HepG2 (cell line): Measurements from ENCODE around the gene GNG7. TPM values are rescaled to one million over a fixed set of nuclear protein-coding genes. Genes with fewer than 3 reads are reported as not detected.

Experiments
- ATAC-seq: fragments of 200-7000 bp; cut with Tn5 transposase; 3 replicates; pipeline ENCODE4 v1.9.1; 2020; ENCODE audit warnings: mild to moderate bottlenecking, moderate library complexity
- BruUV-seq: library from RNA; stranded (reverse); fragments of 400-500 nt; replicated peaks from 2 replicates; lab custom pipeline; 2021; lab: Mats Ljungman, UMichigan
- CTCF ChIA-PET: fragments of 300-600 bp; formaldehyde crosslinking; extraction: SDS; loops from one replicate; lab custom pipeline; 2021; ENCODE audit warnings: low total read pairs, inconsistent platforms, low intra/inter-chr PET ratio; lab: Yijun Ruan, JAX
- POLR2A ChIA-PET: fragments of 350-600 bp; sonication (Branson Sonifier 250); formaldehyde crosslinking; loops from one replicate; lab custom pipeline; 2020; ENCODE audit warnings: antibody characterized with exemption, inconsistent platforms; lab: Yijun Ruan, JAX
- DNase-seq: peaks from one replicate; pipeline ENCODE4 v3.0.0-alpha.2; 2015; ENCODE audit warnings: low spot score
- FAIRE-seq: peaks from 3 replicates; lab custom pipeline; 2011; peaks lifted over from hg19 to GRCh38; lab: Jason Lieb, UNC
- H2AFZ ChIP-seq: one replicate; pipeline ENCODE4 v1.6.1; 2011; ENCODE audit warnings: low read length, inconsistent platforms
- H3K27ac ChIP-seq: fragments of 300-600 bp; 3 replicates; pipeline ENCODE4 v1.8.0; 2011; ENCODE audit warnings: mixed run types, mild to moderate bottlenecking, mixed read lengths, low read length, inconsistent platforms; ENCODE audit not compliant: insufficient read depth; ENCODE audit errors: extremely low read length
- H3K27me3 ChIP-seq, 2 experiments: fragments of 200-600 bp in 1 of 2; 2 replicates in 1 of 2; 3 replicates in 1 of 2; pipeline versions ENCODE4 v1.6.0 to v1.8.0; 2011; ENCODE audit warnings: low read length in 2 of 2, mild to moderate bottlenecking in 2 of 2, moderate library complexity in 2 of 2, inconsistent platforms in 1 of 2; ENCODE audit not compliant: insufficient read depth in 2 of 2, control insufficient read depth in 1 of 2
- H3K36me3 ChIP-seq, 2 experiments: fragments of 200-600 bp in 1 of 2; replicated peaks in 1 of 2; 2 replicates in 1 of 2; 3 replicates in 1 of 2; pipeline versions ENCODE4 v1.5.1 to v1.8.0; 2011; ENCODE audit warnings: low read length in 2 of 2, inconsistent platforms in 1 of 2; ENCODE audit not compliant: insufficient read depth in 2 of 2, control insufficient read depth in 1 of 2
- H3K4me1 ChIP-seq: 2 replicates; pipeline ENCODE4 v1.5.1; 2012; ENCODE audit warnings: low read length, inconsistent platforms; ENCODE audit not compliant: insufficient read depth
- H3K4me2 ChIP-seq: 2 replicates; pipeline ENCODE4 v1.6.0; 2011; ENCODE audit warnings: low read depth, low read length, inconsistent platforms
- H3K4me3 ChIP-seq, 3 experiments: fragments of 200-600 bp in 1 of 3; sonication (generic), shearing (Covaris generic) in 1 of 3; replicated peaks in 1 of 3; 2 replicates each; pipeline ENCODE4 v1.5.1; 2011 to 2016; ENCODE audit warnings: low read length in 3 of 3, inconsistent platforms in 2 of 3, low read depth in 2 of 3, mild to moderate bottlenecking in 2 of 3, control low read depth in 1 of 3, mixed read lengths in 1 of 3; ENCODE audit not compliant: insufficient read depth in 1 of 3
- H3K79me2 ChIP-seq: one replicate; pipeline ENCODE4 v1.6.1; 2011; ENCODE audit warnings: low read length, inconsistent platforms; ENCODE audit not compliant: insufficient read depth
- H3K9ac ChIP-seq: 2 replicates; pipeline ENCODE4 v1.6.0; 2011; ENCODE audit warnings: mild to moderate bottlenecking, low read depth, low read length, inconsistent platforms; ENCODE audit not compliant: insufficient read depth
- H3K9me3 ChIP-seq: 2 replicates; pipeline ENCODE4 v1.5.1; 2012; ENCODE audit warnings: mild to moderate bottlenecking, low read length
- H4K20me1 ChIP-seq: 2 replicates; pipeline ENCODE4 v1.6.0; 2011; ENCODE audit warnings: inconsistent platforms, mild to moderate bottlenecking, low read length, moderate library complexity; ENCODE audit not compliant: insufficient read depth
- DR1 ChIP-seq: sonication (generic); formaldehyde crosslinking; IDR thresholded peaks from 2 replicates; pipeline ENCODE4 v1.8.0; 2021; ENCODE audit warnings: mild to moderate bottlenecking, missing genetic modification reagents, inconsistent platforms
- EHMT2 ChIP-seq: fragments of 200-600 bp; sonication (generic); IDR thresholded peaks from 2 replicates; pipeline ENCODE4 v1.7.0; 2017; ENCODE audit warnings: antibody characterized with exemption, low read depth, low read length, borderline replicate concordance
- HIVEP1 ChIP-seq: sonication (generic); formaldehyde crosslinking; IDR thresholded peaks from 2 replicates; pipeline ENCODE4 v1.4.0; 2020; ENCODE audit warnings: mild to moderate bottlenecking, missing genetic modification reagents
- NRL ChIP-seq: sonication (generic); formaldehyde crosslinking; IDR thresholded peaks from 2 replicates; pipeline ENCODE4 v1.5.0; 2020; ENCODE audit warnings: missing genetic modification reagents, mild to moderate bottlenecking, moderate library complexity, borderline replicate concordance
- PAXIP1 ChIP-seq: sonication (generic); formaldehyde crosslinking; conservative IDR thresholded peaks from 2 replicates; pipeline ENCODE4 v1.4.0; 2020; ENCODE audit warnings: mild to moderate bottlenecking, missing genetic modification reagents, moderate library complexity
- SOX13 ChIP-seq, 3 experiments: fragments of 450-650 bp in 1 of 3; sonication (generic) in 1 of 3; formaldehyde crosslinking in 1 of 3; IDR thresholded peaks in 2 of 3; conservative IDR thresholded peaks in 1 of 3; 2 replicates each; pipeline versions ENCODE4 v1.5.0 to v1.6.1; 2016 to 2020; ENCODE audit warnings: antibody characterized with exemption in 1 of 3, mild to moderate bottlenecking in 1 of 3, missing compliant biosample characterization in 1 of 3, missing genetic modification reagents in 1 of 3, moderate library complexity in 1 of 3
- SP140L ChIP-seq: sonication (generic); formaldehyde crosslinking; IDR thresholded peaks from 2 replicates; pipeline ENCODE4 v1.4.0; 2020; ENCODE audit warnings: missing genetic modification reagents, borderline replicate concordance
- TARDBP ChIP-seq: sonication (generic); formaldehyde crosslinking; IDR thresholded peaks from 2 replicates; pipeline ENCODE4 v1.8.0; 2022; ENCODE audit warnings: mild to moderate bottlenecking, missing genetic modification reagents
- ZBTB25 ChIP-seq: IDR thresholded peaks from 2 replicates; pipeline ENCODE4 v1.6.1; 2018; ENCODE audit warnings: missing genetic modification reagents
- ZNF264 ChIP-seq: sonication (generic); formaldehyde crosslinking; IDR thresholded peaks from 2 replicates; pipeline ENCODE4 v1.4.0; 2020; ENCODE audit warnings: missing genetic modification reagents
- ZNF574 ChIP-seq: sonication (generic); formaldehyde crosslinking; IDR thresholded peaks from 2 replicates; pipeline ENCODE4 v1.4.0; 2020; ENCODE audit warnings: missing genetic modification reagents
- ZNF703 ChIP-seq: sonication (generic); formaldehyde crosslinking; IDR thresholded peaks from 2 replicates; pipeline ENCODE4 v1.5.1; 2020; ENCODE audit warnings: missing genetic modification reagents, mild to moderate bottlenecking, moderate library complexity, borderline replicate concordance
- ZNF713 ChIP-seq: sonication (generic); formaldehyde crosslinking; IDR thresholded peaks from 2 replicates; pipeline ENCODE4 v1.4.0; 2020; ENCODE audit warnings: mild to moderate bottlenecking, missing genetic modification reagents
- WGBS: methylation state at CpG from one replicate; pipeline ENCODE4 v1.1.6; 2017; ENCODE audit warnings: low lambda C conversion rate; 5-methylcytosine and 5-hydroxymethylcytosine counted together
- in situ Hi-C: cut with HindIII; loops from 2 replicates; pipeline ENCODE4 v1.10.0; 2017; ENCODE audit warnings: low pct_unique_long_range_greater_than_20kb; ENCODE audit not compliant: extremely low pct_ligation_motif_present
- intact Hi-C: fragments of 100-400 bp; cut with micrococcal nuclease; formaldehyde crosslinking; loops from one replicate; pipeline ENCODE4 v1.10.0; 2022; ENCODE audit not compliant: unreplicated experiment
- polyA plus RNA-seq, 8 experiments: library from polyadenylated mRNA; depleted of rRNA in 3 of 8; stranded (reverse) in 7 of 8; unstranded in 1 of 8; fragments of >200 nt; fragmentation: Illumina TruSeq in 4 of 8; extraction: Trizol in 4 of 8; gene quantifications; 2 replicates each; pipeline versions ENCODE4 v1.2.1 to v1.2.3, GENCODE V29; 2011 to 2016; ENCODE audit warnings: low read depth in 4 of 8, missing spikeins in 1 of 8, mixed read lengths in 1 of 8; ENCODE audit not compliant: insufficient read depth in 1 of 8
- total RNA-seq, 5 experiments: library from RNA; depleted of rRNA; stranded (reverse); fragments of >200 nt; fragmentation: Illumina TruSeq; extraction: Trizol; gene quantifications; 2 replicates each; pipeline ENCODE4 v1.2.3, GENCODE V29; 2016; ENCODE audit warnings: low read depth in 1 of 5

GNG7 gene
- total and polyA plus RNA-seq, 2 of the 13 experiments (the other 11 are each of a cell fraction or from before 2014, with no cell fraction given), result 1.4 to 3.3 TPM

GRCh38 chr19:2743099-2743498, 40.6 kb upstream of the GNG7 start (continued):
- TF ChIP-seq TARDBP (no peak), DR1 (no peak), ZNF713 (CRISPR knock-in tag) (no peak), ZNF574 (CRISPR knock-in tag) (no peak), SP140L (CRISPR knock-in tag) (no peak), ZBTB25 (no peak), ZNF264 (CRISPR knock-in tag) (no peak), SOX13 (IDR thresholded peaks at IDR 0.05) (no peak), SOX13 (CRISPR knock-in tag; conservative IDR thresholded peaks at IDR 0.05 in 1 of 2, IDR thresholded peaks at IDR 0.05 in 1 of 2) (no peak)

GRCh38 chr19:2740314-2740656, 37.8 kb upstream of the GNG7 start:
- H3K27me3 ChIP-seq, result no peaks in the 10 kb centered on the region; a peak in 1 of 5 replicates
- 73% methylated on average over 9 of the region's 13 CpGs for WGBS
- no peak for DNase-seq
- peaks cover 4% of the 10 kb centered on the region for H3K79me2 ChIP-seq
- intact Hi-C loops, result no loop called here
- no peaks in the 10 kb centered on the region for H3K9me3 ChIP-seq
- H4K20me1 ChIP-seq, result no peaks in the 10 kb centered on the region
- H3K4me3 ChIP-seq, result no peak overlapping the region
- H3K27ac ChIP-seq, result no peak overlapping the region
- BruUV-seq, result no TSS peak
- POLR2A ChIA-PET, result interaction anchor here (1.4 kb wide), 1 partner anchor 45 kb away, joined by 4 read pairs; the partner anchor contains the start of gene THOP1
- H3K9ac ChIP-seq, result no peak overlapping the region
- no peak for FAIRE-seq
- no peak for ATAC-seq
- H2AFZ ChIP-seq, result no peak overlapping the region
- peaks cover 7% of the 10 kb centered on the region for H3K4me1 ChIP-seq
- H3K36me3 ChIP-seq, result peaks cover 4 to 17% of the 10 kb centered on the region in 2 experiments; a peak in 3 of 5 replicates
- H3K4me2 ChIP-seq, result no peak overlapping the region
- TF ChIP-seq HIVEP1 (CRISPR knock-in tag) (peak; percentile 3; the same call in 1 of the 2 replicates), ZNF703 (0 out of 2 replicates have a peak, but pooled peaks have one; percentile 3), PAXIP1 (CRISPR knock-in tag) (no peak), NRL (0 out of 2 replicates have a peak, but pooled peaks have one; percentile 1), EHMT2 (peak; percentile 88; the same call in 1 of the 2 replicates)
- CTCF ChIA-PET, result no interaction called here
- in situ Hi-C loops, result no loop called here
